HCT116 (cell line): Measurements from ENCODE around the gene FAM193B. TPM values are rescaled to one million over a fixed set of nuclear protein-coding genes. Genes with fewer than 3 reads are reported as not detected.

Source experiments
- ATAC-seq: fragments of 200-7000 bp; cut with Tn5 transposase; 2 replicates; pipeline ENCODE4 v1.9.1; 2020; ENCODE audit warnings: mild to moderate bottlenecking, moderate library complexity
- BruUV-seq: library from RNA; stranded (reverse); fragments of 400-500 nt; replicated peaks from 2 replicates; lab custom pipeline; 2021; lab: Mats Ljungman, UMichigan
- CTCF ChIA-PET: fragments of 300-600 bp; sonication (Branson Sonifier 250); formaldehyde crosslinking; loops from one replicate; lab custom pipeline; 2021; ENCODE audit warnings: antibody characterized with exemption; lab: Charles Lee
- POLR2A ChIA-PET: fragments of 300-600, 350-600 bp; sonication (Branson Sonifier 250); formaldehyde crosslinking; loops from one replicate; lab custom pipeline; 2021; ENCODE audit warnings: antibody characterized with exemption; lab: Charles Lee
- RAD21 ChIA-PET, 2 experiments: fragments of 300-600 bp; sonication (Branson Sonifier 250); formaldehyde crosslinking; loops; one replicate each; lab custom pipeline; 2023; ENCODE audit warnings: low total read pairs in 2 of 2; ENCODE audit not compliant: uncharacterized antibody in 2 of 2, unreplicated experiment in 2 of 2, low non-redundant PET in 1 of 2; lab: Charles Lee
- DNase-seq: peaks from one replicate; pipeline ENCODE4 v3.0.0-alpha.2; 2010; ENCODE audit warnings: low read depth, low spot score
- H2AFZ ChIP-seq: fragments of 200-600 bp; shearing (Covaris generic), sonication (generic); 2 replicates; pipeline ENCODE4 v1.6.1; 2017; ENCODE audit warnings: low read depth, mixed run types, mixed read lengths, antibody characterized with exemption, low read length; ENCODE audit not compliant: poor library complexity, severe bottlenecking
- H3K27ac ChIP-seq: 2 replicates; pipeline ENCODE4 v1.5.1; 2012; ENCODE audit warnings: low read depth, low read length
- H3K27me3 ChIP-seq: fragments of 200-600 bp; sonication (generic); 2 replicates; pipeline ENCODE4 v1.6.1; 2016; ENCODE audit warnings: mixed run types, low read length, mixed read lengths; ENCODE audit not compliant: insufficient read depth
- H3K36me3 ChIP-seq, 2 experiments: fragments of 200-500 bp in 1 of 2; fragments of 200-600 bp in 1 of 2; sonication (Bioruptor generic) in 1 of 2; sonication (generic) in 1 of 2; 2 replicates each; pipeline versions ENCODE4 v1.5.1 to v1.6.1; 2014 to 2016; ENCODE audit warnings: low read length in 2 of 2, inconsistent platforms in 1 of 2, mixed read lengths in 1 of 2, mixed run types in 1 of 2; ENCODE audit not compliant: insufficient read depth in 2 of 2, control insufficient read depth in 1 of 2
- H3K4me1 ChIP-seq, 2 experiments: fragments of 200-600 bp in 1 of 2; sonication (generic) in 1 of 2; 2 replicates each; pipeline versions ENCODE4 v1.5.1 to v1.6.1; 2012 to 2017; ENCODE audit warnings: low read length in 2 of 2, inconsistent platforms in 1 of 2, mild to moderate bottlenecking in 1 of 2, mixed read lengths in 1 of 2, mixed run types in 1 of 2, moderate library complexity in 1 of 2; ENCODE audit not compliant: insufficient read depth in 2 of 2, control insufficient read depth in 1 of 2
- H3K4me2 ChIP-seq: fragments of 200-600 bp; sonication (generic); 2 replicates; pipeline ENCODE4 v1.6.1; 2017; ENCODE audit warnings: mixed run types, low read length, mixed read lengths
- H3K4me3 ChIP-seq, 2 experiments: fragments of 200-600 bp in 1 of 2; sonication (generic) in 1 of 2; replicated peaks in 1 of 2; 2 replicates each; pipeline ENCODE4 v1.5.1; 2011 to 2016; ENCODE audit warnings: low read length in 2 of 2, control low read depth in 1 of 2, low read depth in 1 of 2, mild to moderate bottlenecking in 1 of 2, mixed read lengths in 1 of 2, mixed run types in 1 of 2
- H3K79me2 ChIP-seq: fragments of 200-600 bp; sonication (generic); 2 replicates; pipeline ENCODE4 v1.6.1; 2017; ENCODE audit warnings: mild to moderate bottlenecking, mixed run types, low read length, moderate library complexity, mixed read lengths; ENCODE audit not compliant: insufficient read depth
- H3K9ac ChIP-seq: fragments of 200-600 bp; sonication (generic); 2 replicates; pipeline ENCODE4 v1.6.1; 2016; ENCODE audit warnings: low read length, mixed read lengths
- H3K9me2 ChIP-seq: fragments of 200-600 bp; sonication (generic), shearing (Covaris generic); 2 replicates; pipeline ENCODE4 v1.6.1; 2017; ENCODE audit warnings: mixed run types, mild to moderate bottlenecking, moderate library complexity; ENCODE audit not compliant: insufficient read depth
- H3K9me3 ChIP-seq, 2 experiments: fragments of 200-500 bp in 1 of 2; fragments of 200-600 bp in 1 of 2; sonication (Bioruptor generic) in 1 of 2; sonication (generic) in 1 of 2; 2 replicates each; pipeline ENCODE4 v1.6.1; 2014 to 2017; ENCODE audit warnings: low read length in 2 of 2, mixed read lengths in 2 of 2, inconsistent platforms in 1 of 2, low read depth in 1 of 2, mild to moderate bottlenecking in 1 of 2, mixed run types in 1 of 2, moderate library complexity in 1 of 2; ENCODE audit not compliant: control insufficient read depth in 1 of 2, insufficient read depth in 1 of 2
- H4K20me1 ChIP-seq: fragments of 200-600 bp; sonication (generic), shearing (Covaris generic); 2 replicates; pipeline ENCODE4 v1.6.1; 2017; ENCODE audit warnings: mixed run types, mild to moderate bottlenecking, moderate library complexity; ENCODE audit not compliant: insufficient read depth
- ATF3 ChIP-seq: IDR thresholded peaks from 2 replicates; pipeline ENCODE4 v1.6.1; 2012
- CBX3 ChIP-seq: IDR thresholded peaks from 2 replicates; pipeline ENCODE4 v1.6.1; 2012; ENCODE audit warnings: low read depth
- EZH2 ChIP-seq: fragments of 200-600 bp; sonication (generic); IDR thresholded peaks from 2 replicates; pipeline ENCODE4 v1.6.1; 2017; ENCODE audit warnings: antibody characterized with exemption, mixed run types
- POLR2AphosphoS5 ChIP-seq: IDR thresholded peaks from 2 replicates; pipeline ENCODE4 v1.6.1; 2011; ENCODE audit warnings: mild to moderate bottlenecking, low read depth, low read length, moderate library complexity
- RAD21 ChIP-seq: IDR thresholded peaks from 2 replicates; pipeline ENCODE4 v1.6.1; 2012; ENCODE audit warnings: low read depth, mild to moderate bottlenecking
- SP1 ChIP-seq: IDR thresholded peaks from 2 replicates; pipeline ENCODE4 v1.6.1; 2012; ENCODE audit warnings: low read depth
- ZNF274 ChIP-seq: fragments of 200-500 bp; sonication (Bioruptor generic); IDR thresholded peaks from 2 replicates; pipeline ENCODE4 v1.6.1; 2014; ENCODE audit warnings: mild to moderate bottlenecking, low read depth, low read length, inconsistent platforms
- intact Hi-C: fragments of 100-400 bp; cut with micrococcal nuclease; formaldehyde crosslinking; loops from 2 replicates; pipeline ENCODE4 v1.10.0; 2022
- total RNA-seq: library from RNA; stranded (reverse); gene quantifications from one replicate; pipeline ENCODE4 v1.2.1, GENCODE V29; 2021; ENCODE audit not compliant: unreplicated experiment
- TF ChIP-seq, protein P1 (sequence below), 3 experiments: fragments of 200-600 bp in 1 of 3; sonication (generic) in 1 of 3; IDR thresholded peaks in 2 of 3; conservative IDR thresholded peaks in 1 of 3; 2 replicates each; pipeline ENCODE4 v1.5.1; 2012 to 2017; ENCODE audit warnings: low read depth in 2 of 3, low read length in 2 of 3, antibody characterized with exemption in 1 of 3, borderline replicate concordance in 1 of 3, control low read depth in 1 of 3, mild to moderate bottlenecking in 1 of 3, mixed read lengths in 1 of 3, mixed run types in 1 of 3, moderate library complexity in 1 of 3; ENCODE audit not compliant: insufficient read depth in 1 of 3
- TF ChIP-seq, protein P2 (sequence below): IDR thresholded peaks from 2 replicates; pipeline ENCODE4 v1.6.1; 2011; ENCODE audit warnings: mild to moderate bottlenecking, low read length, moderate library complexity; ENCODE audit not compliant: insufficient replicate concordance; ENCODE audit errors: extremely low read depth

Gene FAM193B
- total RNA-seq, 1 experiment from 2014 or later: 54.0 TPM

DNA sequence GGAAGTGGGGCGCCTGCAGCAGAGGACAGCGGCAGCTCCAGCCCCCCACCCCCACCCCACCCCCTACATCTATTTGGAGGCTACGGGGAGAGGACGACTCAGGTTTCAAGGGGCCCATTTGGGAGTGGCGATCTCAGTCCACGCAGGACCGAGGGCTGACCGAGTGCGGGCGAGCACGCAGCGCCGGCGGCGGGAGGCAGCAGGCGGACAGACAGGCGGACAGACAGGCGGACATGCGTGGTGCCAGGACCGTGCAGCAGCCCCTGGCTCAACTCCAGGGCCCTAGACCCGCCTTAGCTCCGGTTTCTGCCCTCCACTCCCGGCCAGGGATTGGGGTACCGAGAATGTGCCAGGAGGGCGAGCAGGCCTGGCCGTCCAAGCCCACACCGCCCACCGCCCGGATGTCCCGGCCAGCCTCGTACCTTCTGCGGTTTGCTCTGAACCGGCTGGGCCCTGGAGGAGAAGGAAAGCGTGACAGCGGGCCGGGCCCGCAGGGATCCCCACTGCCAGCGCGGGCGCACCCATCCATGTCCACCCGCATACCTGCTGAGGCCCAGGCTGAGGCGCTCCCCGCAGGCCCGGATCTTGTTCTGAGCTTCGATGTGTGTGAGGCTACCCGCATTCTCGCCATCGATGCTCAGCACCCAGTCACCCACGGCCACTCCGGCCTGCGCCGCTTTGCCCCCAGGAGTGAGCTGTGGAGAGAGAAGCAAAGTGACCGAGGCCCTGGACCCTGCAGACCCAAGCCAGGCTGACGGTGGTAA, 62.2 kb downstream of the FAM193B start:
- Histone ChIP-seq H3K9me3 (no peaks in the 10 kb centered on the region), H3K9ac (no peak overlapping the region), H2AFZ (no peak overlapping the region), H3K79me2 (peaks cover 67% of the 10 kb centered on the region), H4K20me1 (peaks cover 11% of the 10 kb centered on the region; the same call in 1 of the 2 replicates), H3K27me3 (no peaks in the 10 kb centered on the region), H3K4me3 (no peak overlapping the region), H3K27ac (peak overlapping the region; percentile 96; the same call in 1 of the 2 replicates), H3K4me1 (peaks cover 31 to 58% of the 10 kb centered on the region in 2 experiments), H3K9me2 (no peaks in the 10 kb centered on the region), H3K36me3 (peaks cover 14 to 43% of the 10 kb centered on the region in 2 experiments; a peak in 3 of 4 replicates), H3K4me2 (no peak overlapping the region)
- no peak for TF ChIP-seq EZH2
- TF ChIP-seq CBX3: no peak
- 0 out of 2 replicates have a peak, but pooled peaks have one; percentile 5 for TF ChIP-seq POLR2AphosphoS5
- no peak for TF ChIP-seq SP1
- ChIA-PET CTCF (interaction anchor here (0.6 to 1.3 kb wide), 3 partner anchors 9 to 184 kb away, joined by 3 read pairs; no protein-coding TSS in a partner anchor), POLR2A (interaction anchor here (6.4 kb wide), 1 partner anchor 13 kb away, joined by 54 read pairs; no protein-coding TSS in a partner anchor), RAD21 (no interaction called here)
- ATAC-seq (no peak), DNase-seq (no peak)
- intact Hi-C loops: no loop called here
- BruUV-seq: no TSS peak

GRCh38 chr5:177491429-177491945, 62.9 kb downstream of the FAM193B start:
- Histone ChIP-seq H3K79me2 (peaks cover 62% of the 10 kb centered on the region), H3K4me2 (0 out of 2 replicates have a peak overlapping the region, but pooled peaks have one; percentile 12), H3K36me3 (peaks cover 16 to 46% of the 10 kb centered on the region in 2 experiments; a peak in 3 of 4 replicates), H2AFZ (no peak overlapping the region), H3K4me3 (no peak overlapping the region), H3K9me3 (no peaks in the 10 kb centered on the region), H3K9ac (peak overlapping the region; percentile 20; the same call in 1 of the 2 replicates), H4K20me1 (peaks cover 11% of the 10 kb centered on the region; the same call in 1 of the 2 replicates), H3K9me2 (no peaks in the 10 kb centered on the region), H3K4me1 (peaks cover 31 to 57% of the 10 kb centered on the region in 2 experiments), H3K27me3 (no peaks in the 10 kb centered on the region), H3K27ac (peak overlapping the region; percentile 36; the same call in 1 of the 2 replicates)
- ATAC-seq: peak; percentile 62
- no peak for DNase-seq
- CTCF ChIA-PET: interaction anchor here (0.6 kb wide), 1 partner anchor 183 kb away, joined by 3 read pairs; no protein-coding TSS in a partner anchor
- BruUV-seq: no TSS peak
- RAD21 ChIA-PET: no interaction called here
- intact Hi-C loops: no loop called here
- POLR2A ChIA-PET: interaction anchor here (6.4 kb wide), 1 partner anchor 13 kb away, joined by 54 read pairs; no protein-coding TSS in a partner anchor
- TF ChIP-seq, protein P1, sequence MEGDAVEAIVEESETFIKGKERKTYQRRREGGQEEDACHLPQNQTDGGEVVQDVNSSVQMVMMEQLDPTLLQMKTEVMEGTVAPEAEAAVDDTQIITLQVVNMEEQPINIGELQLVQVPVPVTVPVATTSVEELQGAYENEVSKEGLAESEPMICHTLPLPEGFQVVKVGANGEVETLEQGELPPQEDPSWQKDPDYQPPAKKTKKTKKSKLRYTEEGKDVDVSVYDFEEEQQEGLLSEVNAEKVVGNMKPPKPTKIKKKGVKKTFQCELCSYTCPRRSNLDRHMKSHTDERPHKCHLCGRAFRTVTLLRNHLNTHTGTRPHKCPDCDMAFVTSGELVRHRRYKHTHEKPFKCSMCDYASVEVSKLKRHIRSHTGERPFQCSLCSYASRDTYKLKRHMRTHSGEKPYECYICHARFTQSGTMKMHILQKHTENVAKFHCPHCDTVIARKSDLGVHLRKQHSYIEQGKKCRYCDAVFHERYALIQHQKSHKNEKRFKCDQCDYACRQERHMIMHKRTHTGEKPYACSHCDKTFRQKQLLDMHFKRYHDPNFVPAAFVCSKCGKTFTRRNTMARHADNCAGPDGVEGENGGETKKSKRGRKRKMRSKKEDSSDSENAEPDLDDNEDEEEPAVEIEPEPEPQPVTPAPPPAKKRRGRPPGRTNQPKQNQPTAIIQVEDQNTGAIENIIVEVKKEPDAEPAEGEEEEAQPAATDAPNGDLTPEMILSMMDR (IDR thresholded peaks at IDR 0.05 in 2 of 3, conservative IDR thresholded peaks at IDR 0.05 in 1 of 3; ENCODE audit: borderline replicate concordance in 1 of 3, insufficient read depth in 1 of 3, low read depth in 2 of 3, low read length in 2 of 3): peak in 2 of 3 experiments; percentile 92 to 98; a peak in 4 of 6 replicates
- TF ChIP-seq, protein P2, sequence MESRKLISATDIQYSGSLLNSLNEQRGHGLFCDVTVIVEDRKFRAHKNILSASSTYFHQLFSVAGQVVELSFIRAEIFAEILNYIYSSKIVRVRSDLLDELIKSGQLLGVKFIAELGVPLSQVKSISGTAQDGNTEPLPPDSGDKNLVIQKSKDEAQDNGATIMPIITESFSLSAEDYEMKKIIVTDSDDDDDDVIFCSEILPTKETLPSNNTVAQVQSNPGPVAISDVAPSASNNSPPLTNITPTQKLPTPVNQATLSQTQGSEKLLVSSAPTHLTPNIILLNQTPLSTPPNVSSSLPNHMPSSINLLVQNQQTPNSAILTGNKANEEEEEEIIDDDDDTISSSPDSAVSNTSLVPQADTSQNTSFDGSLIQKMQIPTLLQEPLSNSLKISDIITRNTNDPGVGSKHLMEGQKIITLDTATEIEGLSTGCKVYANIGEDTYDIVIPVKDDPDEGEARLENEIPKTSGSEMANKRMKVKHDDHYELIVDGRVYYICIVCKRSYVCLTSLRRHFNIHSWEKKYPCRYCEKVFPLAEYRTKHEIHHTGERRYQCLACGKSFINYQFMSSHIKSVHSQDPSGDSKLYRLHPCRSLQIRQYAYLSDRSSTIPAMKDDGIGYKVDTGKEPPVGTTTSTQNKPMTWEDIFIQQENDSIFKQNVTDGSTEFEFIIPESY: peak; percentile 56
- TF ChIP-seq ZNF274 (no peak), ATF3 (no peak), RAD21 (no peak), CBX3 (no peak)
